Measurements from ENCODE around the gene MEF2D.

DNA sequence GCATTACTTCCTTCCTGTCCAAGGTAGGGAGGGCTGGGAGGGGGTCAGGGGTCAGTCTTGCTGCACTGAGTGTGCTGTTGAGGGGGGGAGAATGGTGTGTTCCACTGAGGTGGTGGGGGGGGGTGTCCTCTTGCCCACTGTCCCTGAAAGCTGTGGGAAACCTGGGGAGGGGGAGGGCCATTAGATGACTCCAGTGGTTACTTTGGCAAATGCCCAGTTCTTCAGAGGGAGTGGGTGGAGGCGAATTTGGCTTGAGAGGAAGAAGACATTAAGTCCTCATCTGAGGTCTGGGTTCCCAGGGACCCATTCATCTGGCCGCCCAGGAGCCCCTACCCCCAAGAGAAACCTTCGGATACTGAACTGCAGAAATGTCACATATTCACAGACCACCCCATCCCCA, 36.2 kb downstream of the MEF2D start:
- TF ChIP-seq EZH2phosphoT487 (IDR thresholded peaks at IDR 0.05; ENCODE audit: insufficient read depth, low read depth) (no peak), EZH2 (IDR thresholded peaks at IDR 0.05; ENCODE audit: insufficient read depth, poor library complexity, severe bottlenecking) (no peak)
